Fibroblast of villous mesenchyme (primary cell): ENCODE data around the gene CEACAM5. TPM values are rescaled to one million over a fixed set of nuclear protein-coding genes. Genes with fewer than 3 reads are reported as not detected.
"Not testable (repeated sequence)": the region's sequence is repeated elsewhere in the genome, so short reads cannot be mapped to it uniquely, and the experiment has no call there.

ENCODE experiments used
- DNase-seq: peaks from one replicate; pipeline ENCODE4 v3.0.0-alpha.2; 2010; ENCODE audit warnings: low read depth
- H3K4me3 ChIP-seq: 2 replicates; pipeline ENCODE4 v1.5.1; 2011; ENCODE audit warnings: low read depth, mild to moderate bottlenecking, low read length
- total RNA-seq: library from RNA; depleted of rRNA; stranded (reverse); fragments of >200 nt; gene quantifications from 2 replicates; pipeline ENCODE4 v1.2.3, GENCODE V29; 2012
- TF ChIP-seq, protein P1 (sequence below): IDR thresholded peaks from 2 replicates; pipeline ENCODE4 v1.5.1; 2012; ENCODE audit warnings: low read depth, mild to moderate bottlenecking, low read length; ENCODE audit not compliant: insufficient read depth

CEACAM5 gene
- total RNA-seq, 1 donor: not detected

DNA sequence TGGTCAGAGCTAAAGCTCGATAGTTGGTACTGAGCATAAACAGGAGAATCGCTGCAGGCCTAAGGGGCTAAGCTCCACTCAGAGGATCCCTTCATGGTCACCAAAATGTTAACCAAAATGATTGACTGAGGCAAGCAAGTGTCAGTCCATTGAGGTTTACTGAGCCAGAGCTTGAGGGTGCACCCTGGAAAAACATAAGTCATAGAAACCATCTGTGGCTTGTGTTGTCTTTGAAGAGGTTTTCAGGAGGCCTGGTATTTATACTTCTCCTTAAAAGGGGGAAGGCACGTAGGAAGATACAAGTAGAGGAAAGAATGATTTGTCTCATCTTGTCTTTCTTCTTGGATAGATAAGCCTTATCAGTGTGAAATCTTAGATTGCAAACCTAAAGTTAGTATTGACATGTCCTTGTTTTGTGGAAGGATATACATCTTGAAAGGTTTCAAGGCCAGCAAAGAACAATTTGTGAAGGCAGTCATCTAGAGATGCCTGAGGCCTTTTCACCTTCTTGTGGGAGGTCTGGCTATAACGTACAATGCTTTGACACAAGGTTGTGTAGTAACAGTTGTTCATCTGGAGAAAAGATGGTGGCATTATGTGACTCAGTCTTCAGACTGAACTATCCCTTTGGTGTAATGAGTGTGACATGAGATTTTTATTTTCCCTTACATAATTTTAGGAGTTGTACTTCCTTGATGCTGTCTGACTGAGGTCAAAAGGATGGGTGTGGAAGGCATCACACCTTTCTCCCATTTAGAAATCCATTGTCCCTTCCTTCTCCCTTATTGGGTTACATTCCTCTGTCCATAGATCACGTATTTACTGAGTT, 32.2 kb downstream of the CEACAM5 start:
- TF ChIP-seq, protein P1, sequence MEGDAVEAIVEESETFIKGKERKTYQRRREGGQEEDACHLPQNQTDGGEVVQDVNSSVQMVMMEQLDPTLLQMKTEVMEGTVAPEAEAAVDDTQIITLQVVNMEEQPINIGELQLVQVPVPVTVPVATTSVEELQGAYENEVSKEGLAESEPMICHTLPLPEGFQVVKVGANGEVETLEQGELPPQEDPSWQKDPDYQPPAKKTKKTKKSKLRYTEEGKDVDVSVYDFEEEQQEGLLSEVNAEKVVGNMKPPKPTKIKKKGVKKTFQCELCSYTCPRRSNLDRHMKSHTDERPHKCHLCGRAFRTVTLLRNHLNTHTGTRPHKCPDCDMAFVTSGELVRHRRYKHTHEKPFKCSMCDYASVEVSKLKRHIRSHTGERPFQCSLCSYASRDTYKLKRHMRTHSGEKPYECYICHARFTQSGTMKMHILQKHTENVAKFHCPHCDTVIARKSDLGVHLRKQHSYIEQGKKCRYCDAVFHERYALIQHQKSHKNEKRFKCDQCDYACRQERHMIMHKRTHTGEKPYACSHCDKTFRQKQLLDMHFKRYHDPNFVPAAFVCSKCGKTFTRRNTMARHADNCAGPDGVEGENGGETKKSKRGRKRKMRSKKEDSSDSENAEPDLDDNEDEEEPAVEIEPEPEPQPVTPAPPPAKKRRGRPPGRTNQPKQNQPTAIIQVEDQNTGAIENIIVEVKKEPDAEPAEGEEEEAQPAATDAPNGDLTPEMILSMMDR: no peak

DNA sequence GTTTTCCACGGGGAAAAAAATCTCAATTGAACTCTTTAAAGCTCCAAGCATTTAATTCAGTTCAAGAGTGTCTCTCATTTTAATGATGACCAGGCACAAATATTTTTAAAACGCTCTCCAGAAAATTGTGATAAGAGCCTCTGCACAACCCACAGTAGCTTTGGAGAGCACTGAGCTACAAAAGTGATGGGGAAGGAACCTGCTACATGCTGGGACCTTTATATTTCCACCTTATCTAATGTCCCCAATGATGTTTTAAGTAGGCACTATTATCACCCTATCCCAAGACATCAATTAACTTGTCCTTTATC, 32.8 kb downstream of the CEACAM5 start:
- H3K4me3 ChIP-seq: no peak overlapping the region
- no peak for DNase-seq
- TF ChIP-seq, protein P1: no peak

More for the DNA sequence above, 32.2 kb downstream of the CEACAM5 start:
- no peak overlapping the region for H3K4me3 ChIP-seq
- no peak for DNase-seq

- TF ChIP-seq, protein P1: no peak
- no peak for DNase-seq
- H3K4me3 ChIP-seq: no peak overlapping the region
Measured at GRCh38 chr19:41744850-41745249, 36.4 kb downstream of the CEACAM5 start.

DNA sequence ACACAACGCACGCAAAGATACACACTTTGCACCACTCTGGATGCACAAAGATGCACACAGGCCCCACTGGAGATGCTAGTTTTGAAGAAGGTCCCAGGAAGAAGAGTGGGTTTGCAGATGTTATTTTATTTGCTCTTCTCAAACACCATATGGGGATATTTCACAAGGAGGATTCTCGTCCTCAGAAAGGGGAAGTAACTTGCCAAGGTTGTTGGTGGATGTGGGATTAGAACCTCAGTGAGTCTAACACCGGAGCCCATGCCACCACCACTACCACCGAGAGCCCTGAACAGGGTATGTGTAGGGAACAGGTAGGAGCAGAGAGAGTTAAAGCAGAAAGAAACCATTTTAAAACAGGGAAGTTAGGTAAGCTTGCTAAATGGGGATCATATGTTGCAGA, 37.3 kb downstream of the CEACAM5 start:
- no peak for DNase-seq
- no peak overlapping the region for H3K4me3 ChIP-seq
- TF ChIP-seq, protein P1: no peak

DNA sequence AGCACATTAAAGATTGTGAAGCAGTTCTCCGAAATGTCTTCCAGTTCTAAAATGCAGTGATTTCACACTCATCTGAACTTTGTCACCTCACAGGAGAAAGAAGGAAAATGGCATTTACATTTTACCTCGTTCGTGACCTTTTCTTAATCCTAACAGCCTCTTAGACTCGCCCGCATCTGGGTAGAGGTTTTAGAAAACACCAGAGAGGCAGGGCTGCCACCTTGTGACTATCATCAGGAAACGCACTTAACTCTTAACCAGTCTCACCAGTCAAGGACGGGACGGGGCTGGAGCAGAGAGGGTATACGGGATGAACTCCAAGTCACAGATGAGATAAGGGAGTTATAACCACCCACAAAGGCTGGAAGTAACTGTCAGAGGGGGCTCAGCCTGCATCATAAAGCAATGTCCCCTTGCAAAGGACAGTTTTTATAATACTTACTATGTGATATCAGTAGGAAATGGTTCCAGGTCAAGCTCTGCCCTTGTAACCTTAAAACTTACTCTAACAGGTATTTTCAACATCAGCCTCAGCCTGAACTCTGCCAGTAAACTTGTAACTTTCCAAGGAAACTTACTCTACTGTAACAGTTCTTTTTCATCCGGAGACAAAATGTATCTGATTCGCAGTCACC, 38.3 kb downstream of the CEACAM5 start:
- TF ChIP-seq, protein P1: peak; percentile 52
- no peak overlapping the region for H3K4me3 ChIP-seq
- peak; percentile 46 for DNase-seq

DNA sequence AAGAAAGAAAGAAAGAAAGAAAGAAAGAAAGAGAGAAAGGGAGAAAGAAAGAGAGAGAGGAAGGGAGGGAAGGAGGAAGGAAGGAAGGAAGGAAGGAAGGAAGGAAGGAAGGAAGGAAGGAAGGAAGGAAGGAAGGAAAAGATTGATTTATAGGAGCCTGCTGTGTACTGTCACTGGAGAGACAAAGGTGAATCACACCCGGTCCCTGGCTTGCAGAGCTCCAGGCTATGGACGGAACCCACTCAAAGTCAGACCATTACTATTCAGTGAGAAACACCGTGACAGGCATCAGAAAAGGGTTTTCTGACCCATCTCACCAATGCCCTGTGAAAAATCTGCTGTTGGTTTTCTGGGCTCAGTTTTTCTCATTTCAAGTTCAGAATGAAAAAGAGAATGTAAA, 39.6 kb downstream of the CEACAM5 start:
- DNase-seq: no peak
- TF ChIP-seq, protein P1: no peak
- H3K4me3 ChIP-seq: no peak overlapping the region

DNA sequence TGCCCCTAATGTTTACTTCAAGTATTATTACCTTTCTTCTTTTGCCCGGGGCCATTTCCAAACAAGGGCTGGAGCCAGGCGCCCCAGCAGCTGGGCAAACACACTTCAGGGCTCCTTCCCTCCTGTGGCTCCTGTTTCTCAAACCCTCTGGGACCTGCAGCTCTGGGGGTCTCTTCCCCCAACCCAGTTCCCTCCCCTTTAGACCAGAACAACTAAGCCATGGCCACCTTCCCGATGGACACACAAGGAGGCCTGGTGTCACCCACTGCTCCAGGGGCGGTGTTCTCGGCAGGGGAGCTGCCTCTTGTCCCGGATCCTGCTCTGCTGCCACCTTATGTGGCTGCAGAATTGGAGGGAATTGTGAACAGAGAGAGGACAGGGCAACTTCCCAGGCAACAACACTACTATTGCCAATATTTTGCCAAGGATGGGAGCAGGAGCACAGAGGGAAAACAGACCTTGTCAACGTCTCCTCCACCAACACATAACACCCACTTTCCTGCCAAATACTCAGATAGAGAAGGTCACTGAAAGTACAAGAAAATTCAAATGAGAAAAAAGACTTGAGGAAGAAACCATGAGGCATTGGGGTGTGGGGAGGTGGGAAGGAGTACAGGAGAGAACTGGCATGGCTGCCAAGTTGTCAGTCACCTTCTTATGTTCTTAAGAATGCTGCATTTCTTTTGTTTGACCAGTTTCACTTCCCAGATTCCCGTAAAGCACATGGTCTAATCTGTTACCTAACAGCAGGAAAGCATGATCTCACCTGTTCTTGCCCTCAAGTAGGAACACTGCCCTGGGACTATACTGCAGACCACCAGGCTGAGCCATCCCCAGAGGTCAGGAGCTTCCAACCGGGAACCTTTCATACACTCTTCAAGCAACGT, 42.1 kb downstream of the CEACAM5 start:
- DNase-seq: not testable (repeated sequence)

More for the DNA sequence above, 42.1 kb downstream of the CEACAM5 start:
- not testable (repeated sequence) for H3K4me3 ChIP-seq
